ENCODE results near the gene NUP85.

The NUP85 gene

GRCh38 chr17:75260641-75261335 is 55.3 kb downstream of the NUP85 start:
- H3K36me3 ChIP-seq (ENCODE audit: control insufficient read depth, insufficient read depth, low read length) = peaks cover 39% of the 10 kb centered on the region
- no peaks in the 10 kb centered on the region for H3K9me3 ChIP-seq (ENCODE audit: control insufficient read depth, low read length)
- H3K27ac ChIP-seq (ENCODE audit: low read depth, low read length, severe bottlenecking) = peak overlapping the region; percentile 100
- H3K4me1 ChIP-seq (ENCODE audit: control insufficient read depth, insufficient read depth, low read length, poor library complexity, severe bottlenecking) = peaks cover 15% of the 10 kb centered on the region
- 1 to 2% methylated on average over 26 to 29 of the region's 31 CpGs for WGBS, 2 experiments (ENCODE audit: insufficient coverage in 2 of 2)
- H3K4me3 ChIP-seq (ENCODE audit: extremely low read depth, insufficient read depth, low read length, poor library complexity, severe bottlenecking) = peak overlapping the region; percentile 99

GRCh38 chr17:75261336-75262111 is 56.0 kb downstream of the NUP85 start, which contains the start of the genes GGA3 and MRPS7:
TSS of gene GGA3 (minus strand) at chr17:75261606. CDS start at chr17:75261587, 19 bp downstream.
TSS of gene MRPS7 (plus strand) at chr17:75261879. CDS start at chr17:75261901, 22 bp downstream.
- WGBS, 2 experiments (ENCODE audit: insufficient coverage in 2 of 2) = 0 to 1% methylated on average over 63 to 64 of the region's 69 CpGs
- peaks cover 46% of the 10 kb centered on the region for H3K36me3 ChIP-seq (ENCODE audit: control insufficient read depth, insufficient read depth, low read length)
- H3K27ac ChIP-seq (ENCODE audit: low read depth, low read length, severe bottlenecking) = peak within 1 kb of the TSS; percentile 100
- H3K4me1 ChIP-seq (ENCODE audit: control insufficient read depth, insufficient read depth, low read length, poor library complexity, severe bottlenecking) = peaks cover 15% of the 10 kb centered on the region
- H3K9me3 ChIP-seq (ENCODE audit: control insufficient read depth, low read length) = no peaks in the 10 kb centered on the region
- peak within 1 kb of the TSS; percentile 99 for H3K4me3 ChIP-seq (ENCODE audit: extremely low read depth, insufficient read depth, low read length, poor library complexity, severe bottlenecking)

- Histone ChIP-seq H3K9me3 (ENCODE audit: control insufficient read depth, low read length) (no peaks in the 10 kb centered on the region), H3K27ac (ENCODE audit: low read depth, low read length, severe bottlenecking) (peak overlapping the region; percentile 100), H3K4me1 (ENCODE audit: control insufficient read depth, insufficient read depth, low read length, poor library complexity, severe bottlenecking) (peaks cover 15% of the 10 kb centered on the region), H3K36me3 (ENCODE audit: control insufficient read depth, insufficient read depth, low read length) (peaks cover 50% of the 10 kb centered on the region), H3K4me3 (ENCODE audit: extremely low read depth, insufficient read depth, low read length, poor library complexity, severe bottlenecking) (peak overlapping the region; percentile 99)
- WGBS, 2 experiments (ENCODE audit: insufficient coverage in 2 of 2) = 1 to 6% methylated on average over 12 to 21 of the region's 23 CpGs
Measured at GRCh38 chr17:75262112-75262606, 56.7 kb downstream of the NUP85 start.

- Histone ChIP-seq H3K36me3 (ENCODE audit: control insufficient read depth, insufficient read depth, low read length) (peaks cover 50% of the 10 kb centered on the region), H3K4me3 (ENCODE audit: extremely low read depth, insufficient read depth, low read length, poor library complexity, severe bottlenecking) (peak overlapping the region; percentile 99), H3K4me1 (ENCODE audit: control insufficient read depth, insufficient read depth, low read length, poor library complexity, severe bottlenecking) (peaks cover 15% of the 10 kb centered on the region), H3K27ac (ENCODE audit: low read depth, low read length, severe bottlenecking) (no peak overlapping the region), H3K9me3 (ENCODE audit: control insufficient read depth, low read length) (no peaks in the 10 kb centered on the region)
- 100% methylated on average over 1 of the region's 4 CpGs; no CpG with 5 or more reads in 1 of the 2 experiments for WGBS, 2 experiments (ENCODE audit: insufficient coverage in 2 of 2)
Measured at GRCh38 chr17:75263055-75263454, 57.6 kb downstream of the NUP85 start.

GRCh38 chr17:75265614-75266315 is 60.3 kb downstream of the NUP85 start:
- Histone ChIP-seq H3K4me1 (ENCODE audit: control insufficient read depth, insufficient read depth, low read length, poor library complexity, severe bottlenecking) (peaks cover 10% of the 10 kb centered on the region), H3K27ac (ENCODE audit: low read depth, low read length, severe bottlenecking) (no peak overlapping the region), H3K36me3 (ENCODE audit: control insufficient read depth, insufficient read depth, low read length) (peaks cover 44% of the 10 kb centered on the region), H3K4me3 (ENCODE audit: extremely low read depth, insufficient read depth, low read length, poor library complexity, severe bottlenecking) (no peak overlapping the region), H3K9me3 (ENCODE audit: control insufficient read depth, low read length) (no peaks in the 10 kb centered on the region)
- whole genome bisulfite sequencing, 2 experiments (ENCODE audit: insufficient coverage in 2 of 2) = 95 to 99% methylated on average over 16 to 17 of the region's 17 CpGs

GRCh38 chr17:75266316-75267152 is 61.1 kb downstream of the NUP85 start:
- H3K4me3 ChIP-seq (ENCODE audit: extremely low read depth, insufficient read depth, low read length, poor library complexity, severe bottlenecking) = no peak overlapping the region
- H3K9me3 ChIP-seq (ENCODE audit: control insufficient read depth, low read length) = no peaks in the 10 kb centered on the region
- WGBS, 2 experiments (ENCODE audit: insufficient coverage in 2 of 2) = 95 to 97% methylated on average over 13 of the region's 13 CpGs
- peaks cover 10% of the 10 kb centered on the region for H3K4me1 ChIP-seq (ENCODE audit: control insufficient read depth, insufficient read depth, low read length, poor library complexity, severe bottlenecking)
- peaks cover 44% of the 10 kb centered on the region for H3K36me3 ChIP-seq (ENCODE audit: control insufficient read depth, insufficient read depth, low read length)
- no peak overlapping the region for H3K27ac ChIP-seq (ENCODE audit: low read depth, low read length, severe bottlenecking)

GRCh38 chr17:75267153-75267410 is 61.6 kb downstream of the NUP85 start:
- no peak overlapping the region for H3K27ac ChIP-seq (ENCODE audit: low read depth, low read length, severe bottlenecking)
- no peaks in the 10 kb centered on the region for H3K9me3 ChIP-seq (ENCODE audit: control insufficient read depth, low read length)
- H3K4me3 ChIP-seq (ENCODE audit: extremely low read depth, insufficient read depth, low read length, poor library complexity, severe bottlenecking) = no peak overlapping the region
- H3K36me3 ChIP-seq (ENCODE audit: control insufficient read depth, insufficient read depth, low read length) = peaks cover 44% of the 10 kb centered on the region
- 92 to 96% methylated on average over 2 of the region's 2 CpGs for WGBS, 2 experiments (ENCODE audit: insufficient coverage in 2 of 2)
- peaks cover 11% of the 10 kb centered on the region for H3K4me1 ChIP-seq (ENCODE audit: control insufficient read depth, insufficient read depth, low read length, poor library complexity, severe bottlenecking)

GRCh38 chr17:75267411-75268232 is 62.1 kb downstream of the NUP85 start:
- Histone ChIP-seq H3K27ac (ENCODE audit: low read depth, low read length, severe bottlenecking) (no peak overlapping the region), H3K4me1 (ENCODE audit: control insufficient read depth, insufficient read depth, low read length, poor library complexity, severe bottlenecking) (peaks cover 12% of the 10 kb centered on the region)
- WGBS, 2 experiments (ENCODE audit: insufficient coverage in 2 of 2) = 68 to 71% methylated on average over 7 to 11 of the region's 14 CpGs

GRCh38 chr17:75269844-75270217 is 64.4 kb downstream of the NUP85 start:
- H3K4me3 ChIP-seq (ENCODE audit: extremely low read depth, insufficient read depth, low read length, poor library complexity, severe bottlenecking) = peak overlapping the region; percentile 85
- H3K4me1 ChIP-seq (ENCODE audit: control insufficient read depth, insufficient read depth, low read length, poor library complexity, severe bottlenecking) = peaks cover 10% of the 10 kb centered on the region
- no peaks in the 10 kb centered on the region for H3K9me3 ChIP-seq (ENCODE audit: control insufficient read depth, low read length)
- WGBS, 2 experiments (ENCODE audit: insufficient coverage in 2 of 2) = 38 to 42% methylated on average over 5 to 6 of the region's 6 CpGs
- H3K36me3 ChIP-seq (ENCODE audit: control insufficient read depth, insufficient read depth, low read length) = peaks cover 21% of the 10 kb centered on the region
- H3K27ac ChIP-seq (ENCODE audit: low read depth, low read length, severe bottlenecking) = no peak overlapping the region

More at GRCh38 chr17:75267411-75268232, 62.1 kb downstream of the NUP85 start:
- Histone ChIP-seq H3K4me3 (ENCODE audit: extremely low read depth, insufficient read depth, low read length, poor library complexity, severe bottlenecking) (no peak overlapping the region), H3K36me3 (ENCODE audit: control insufficient read depth, insufficient read depth, low read length) (peaks cover 43% of the 10 kb centered on the region), H3K9me3 (ENCODE audit: control insufficient read depth, low read length) (no peaks in the 10 kb centered on the region)

Measured in mesodermal cell (in vitro differentiated cells).